CD8-positive, alpha-beta memory T cell (primary cell): ENCODE measurements around the gene TMEM9. TPM values are rescaled to one million over a fixed set of nuclear protein-coding genes. Genes with fewer than 3 reads are reported as not detected.

ENCODE experiments used
- CTCF ChIA-PET: fragments of 350-600 bp; sonication (Branson Sonifier 250); formaldehyde crosslinking; loops from one replicate; lab custom pipeline; 2021; ENCODE audit warnings: antibody characterized with exemption; lab: Charles Lee
- POLR2A ChIA-PET: fragments of 350-600 bp; sonication (Branson Sonifier 250); formaldehyde crosslinking; loops from one replicate; lab custom pipeline; 2021; ENCODE audit warnings: antibody characterized with exemption; lab: Charles Lee
- DNase-seq, 5 donors: peaks; one replicate each; pipeline versions ENCODE4 v3.0.0 to v3.0.0-alpha.2; 2020 to 2022; ENCODE audit warnings: mixed read lengths in 1 of 5
- H3K27ac ChIP-seq: one replicate; pipeline ENCODE4 v1.7.0; 2013; ENCODE audit warnings: low read depth, mild to moderate bottlenecking, low read length, moderate library complexity
- H3K27me3 ChIP-seq: 2 replicates; pipeline ENCODE4 v1.7.0; 2013; ENCODE audit warnings: low read length, mild to moderate bottlenecking; ENCODE audit not compliant: insufficient read depth, poor library complexity, severe bottlenecking
- H3K36me3 ChIP-seq: 2 replicates; pipeline ENCODE4 v1.7.0; 2013; ENCODE audit warnings: mild to moderate bottlenecking, low read length, moderate library complexity; ENCODE audit not compliant: insufficient read depth
- H3K4me1 ChIP-seq: 2 replicates; pipeline ENCODE4 v1.7.0; 2013; ENCODE audit warnings: mild to moderate bottlenecking, low read length, moderate library complexity; ENCODE audit not compliant: insufficient read depth
- H3K4me3 ChIP-seq: 2 replicates; pipeline ENCODE4 v1.7.0; 2013; ENCODE audit warnings: mild to moderate bottlenecking, low read length
- H3K9me3 ChIP-seq: 2 replicates; pipeline ENCODE4 v1.7.0; 2013; ENCODE audit warnings: mild to moderate bottlenecking, low read length
- H3K27ac Mint-ChIP-seq, 8 donors: one replicate each; pipeline ENCODE4 v1.8.0; 2020 to 2021; ENCODE audit warnings: mixed read lengths in 8 of 8, mild to moderate bottlenecking in 6 of 8, inconsistent platforms in 3 of 8, moderate library complexity in 3 of 8
- H3K27me3 Mint-ChIP-seq, 2 donors: one replicate each; pipeline ENCODE4 v1.8.0; 2020 to 2021; ENCODE audit warnings: mixed read lengths in 2 of 2, mild to moderate bottlenecking in 1 of 2, moderate library complexity in 1 of 2
- H3K36me3 Mint-ChIP-seq, 3 donors: one replicate each; pipeline ENCODE4 v1.8.0; 2020 to 2021; ENCODE audit warnings: mixed read lengths in 3 of 3, inconsistent platforms in 1 of 3, mild to moderate bottlenecking in 1 of 3
- H3K4me1 Mint-ChIP-seq, 3 donors: one replicate each; pipeline ENCODE4 v1.8.0; 2020 to 2021; ENCODE audit warnings: mixed read lengths in 3 of 3, inconsistent platforms in 1 of 3, mild to moderate bottlenecking in 1 of 3
- H3K4me3 Mint-ChIP-seq, 7 donors: one replicate each; pipeline ENCODE4 v1.8.0; 2020 to 2021; ENCODE audit warnings: mixed read lengths in 7 of 7, mild to moderate bottlenecking in 6 of 7, moderate library complexity in 4 of 7, inconsistent platforms in 2 of 7
- H3K9me3 Mint-ChIP-seq, 5 donors: one replicate each; pipeline ENCODE4 v1.8.0; 2020 to 2022; ENCODE audit warnings: mixed read lengths in 5 of 5, mild to moderate bottlenecking in 3 of 5, moderate library complexity in 2 of 5, inconsistent platforms in 1 of 5
- polyA plus RNA-seq: library from polyadenylated mRNA; unstranded; fragments of 300-500 nt; fragmentation: Illumina TruSeq; gene quantifications from one replicate; pipeline ENCODE4 v1.2.3, GENCODE V29; 2021
- total RNA-seq, 2 experiments: library from RNA; stranded (reverse); gene quantifications; one replicate each; pipeline ENCODE4 v1.2.3, GENCODE V29; 2021

Gene TMEM9
- total and polyA plus RNA-seq, 3 experiments from 2014 or later, result 16.3 to 32.8 (median 17.1) TPM

DNA sequence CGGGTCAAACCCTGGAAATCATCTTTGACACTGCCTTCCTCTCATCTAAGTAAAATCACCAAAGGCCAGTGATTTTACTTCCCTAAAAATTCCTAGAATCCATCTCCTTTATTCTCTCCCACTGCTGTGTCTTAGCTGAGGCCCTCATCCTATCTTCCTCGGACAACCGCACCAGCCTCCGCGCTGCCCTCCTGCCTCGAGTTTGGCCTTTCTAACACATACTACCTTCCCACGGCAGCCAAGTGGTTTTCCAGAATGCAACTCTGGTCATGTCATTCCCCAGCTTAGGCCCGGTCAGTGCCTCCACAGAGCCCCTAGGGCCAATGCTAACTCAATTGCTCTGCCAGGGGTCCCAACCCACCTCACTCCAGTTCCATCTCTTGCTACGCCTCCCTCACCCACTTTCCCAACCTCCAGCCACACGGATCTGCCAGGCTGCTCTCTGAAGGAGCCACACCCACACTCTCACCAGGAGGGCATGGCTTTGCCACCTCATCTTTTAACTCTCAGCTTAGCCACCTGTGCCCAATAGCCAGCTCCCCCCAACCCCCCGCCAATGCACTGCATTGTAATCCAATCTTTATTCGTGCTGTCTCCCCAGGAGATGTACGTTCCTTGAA, 6.8 kb downstream of the TMEM9 start:
- no peaks in the 10 kb centered on the region for H3K9me3 ChIP-seq
- H3K9me3 Mint-ChIP-seq, result no peaks in the 10 kb centered on the region
- peaks cover 0 to 2% of the 10 kb centered on the region in 2 donors for H3K27me3 Mint-ChIP-seq
- H3K36me3 Mint-ChIP-seq, result peaks cover 8 to 83% (median 27%) of the 10 kb centered on the region in 3 donors
- peaks cover 2% of the 10 kb centered on the region for H3K4me1 ChIP-seq
- ChIA-PET POLR2A (no interaction called here), CTCF (no interaction called here)
- no peaks in the 10 kb centered on the region for H3K27me3 ChIP-seq
- peaks cover 1 to 7% (median 2%) of the 10 kb centered on the region in 3 donors for H3K4me1 Mint-ChIP-seq
- no peak overlapping the region for H3K4me3 ChIP-seq
- H3K27ac Mint-ChIP-seq, result no peak overlapping the region
- DNase-seq, result peak in 1 of 5 donors; percentile 31
- no peak overlapping the region for H3K4me3 Mint-ChIP-seq
- H3K27ac ChIP-seq, result no peak overlapping the region
- peaks cover 12% of the 10 kb centered on the region for H3K36me3 ChIP-seq

DNA sequence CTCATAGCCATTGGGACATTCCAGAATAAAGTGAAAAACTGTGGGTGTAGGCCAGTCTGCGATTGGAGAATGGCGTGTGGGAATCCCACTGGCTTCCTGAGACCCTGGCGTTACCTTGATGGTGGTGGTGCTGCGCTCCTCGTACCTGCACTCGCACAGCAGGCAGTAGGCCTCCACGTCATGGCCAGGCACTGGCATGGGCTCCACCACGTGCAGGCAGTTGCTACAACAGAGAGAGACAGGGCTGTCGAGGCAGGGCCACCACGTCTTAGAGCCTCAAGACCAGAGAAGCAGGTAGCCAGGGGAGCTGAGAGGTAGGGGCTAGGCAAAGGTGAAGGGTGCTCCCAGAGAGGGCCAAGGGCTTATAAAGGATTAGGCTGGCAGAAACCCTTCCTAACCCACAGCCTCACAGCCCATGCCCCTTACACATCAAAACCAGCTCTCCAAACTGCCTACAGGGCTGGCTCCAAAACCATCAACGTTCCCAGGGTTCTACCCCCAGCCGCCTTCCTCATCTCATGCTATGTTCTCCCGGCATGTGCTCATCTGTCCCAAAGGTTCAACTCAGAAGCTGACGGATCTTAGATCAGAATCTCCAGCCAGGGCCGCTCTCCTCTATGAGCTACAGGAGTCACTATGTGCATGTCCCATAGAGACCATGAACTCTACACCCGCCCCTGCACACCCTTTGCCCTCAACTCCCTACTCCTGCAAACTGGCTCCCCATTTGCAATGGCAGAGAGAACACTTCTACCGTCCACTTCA, 7.5 kb downstream of the TMEM9 start:
- peaks cover 15% of the 10 kb centered on the region for H3K36me3 ChIP-seq
- H3K4me1 ChIP-seq, result no peaks in the 10 kb centered on the region
- H3K9me3 ChIP-seq, result no peaks in the 10 kb centered on the region
- Mint-ChIP-seq H3K36me3 (peaks cover 8 to 88% (median 31%) of the 10 kb centered on the region in 3 donors), H3K27me3 (peaks cover 0 to 2% of the 10 kb centered on the region in 2 donors), H3K27ac (no peak overlapping the region), H3K9me3 (no peaks in the 10 kb centered on the region), H3K4me1 (peaks cover 0 to 3% (median 0%) of the 10 kb centered on the region in 3 donors), H3K4me3 (no peak overlapping the region)
- H3K27me3 ChIP-seq, result no peaks in the 10 kb centered on the region
- ChIA-PET CTCF (no interaction called here), POLR2A (no interaction called here)
- H3K27ac ChIP-seq, result no peak overlapping the region
- peak in 1 of 5 donors; percentile 19 for DNase-seq
- H3K4me3 ChIP-seq, result no peak overlapping the region

DNA sequence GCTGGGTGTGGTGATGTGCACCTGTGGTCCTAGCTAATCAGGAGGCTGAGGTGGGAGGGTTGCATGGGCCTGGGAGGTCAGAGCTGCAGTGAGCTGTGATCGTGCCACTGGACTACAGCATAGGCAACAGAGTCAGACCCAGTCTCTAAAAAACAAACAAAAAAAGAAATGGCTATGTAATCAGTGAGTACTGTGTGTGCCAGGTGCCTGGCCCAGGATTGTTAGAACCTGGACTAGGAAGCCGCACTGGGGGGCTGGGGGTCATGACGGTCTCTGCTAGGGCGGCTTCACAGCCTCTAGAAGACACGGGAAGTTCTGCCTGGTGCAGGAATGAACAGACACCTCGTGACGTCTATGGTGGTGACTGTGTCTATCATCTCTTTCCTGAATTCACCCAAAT, 8.5 kb downstream of the TMEM9 start:
- no peak overlapping the region for H3K4me3 ChIP-seq
- no peaks in the 10 kb centered on the region for H3K4me1 ChIP-seq
- H3K27me3 Mint-ChIP-seq, result no peaks in the 10 kb centered on the region
- peaks cover 8 to 89% (median 28%) of the 10 kb centered on the region in 3 donors for H3K36me3 Mint-ChIP-seq
- no peaks in the 10 kb centered on the region for H3K27me3 ChIP-seq
- H3K36me3 ChIP-seq, result peaks cover 19% of the 10 kb centered on the region
- no peak overlapping the region for H3K27ac Mint-ChIP-seq
- ChIA-PET POLR2A (no interaction called here), CTCF (no interaction called here)
- no peaks in the 10 kb centered on the region for H3K4me1 Mint-ChIP-seq
- no peaks in the 10 kb centered on the region for H3K9me3 Mint-ChIP-seq
- no peak overlapping the region for H3K27ac ChIP-seq
- no peak for DNase-seq
- no peaks in the 10 kb centered on the region for H3K9me3 ChIP-seq
- H3K4me3 Mint-ChIP-seq, result no peak overlapping the region

DNA sequence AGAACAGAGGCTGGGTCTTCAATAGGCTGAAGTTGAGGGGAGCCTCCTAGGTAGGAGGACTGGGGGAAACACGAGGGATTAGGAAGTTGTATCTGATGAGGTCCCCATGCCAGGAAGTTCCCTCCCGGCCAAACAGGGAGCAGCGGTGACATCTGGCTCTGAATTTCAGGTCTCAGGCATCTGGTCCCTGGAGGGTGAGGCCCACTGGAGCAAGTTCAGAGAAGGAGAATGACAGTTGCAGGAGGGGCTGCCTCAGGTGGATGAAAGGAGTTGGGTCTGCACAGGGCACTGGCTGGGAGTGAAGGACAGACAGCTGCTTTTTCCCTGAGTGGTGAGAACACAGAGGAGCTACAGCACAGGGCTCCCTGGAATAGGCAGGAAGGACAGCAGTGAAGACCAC, 9.1 kb downstream of the TMEM9 start:
- Histone ChIP-seq H3K36me3 (peaks cover 19% of the 10 kb centered on the region), H3K27ac (no peak overlapping the region), H3K9me3 (no peaks in the 10 kb centered on the region), H3K27me3 (no peaks in the 10 kb centered on the region), H3K4me3 (no peak overlapping the region), H3K4me1 (no peaks in the 10 kb centered on the region)
- no peak overlapping the region for H3K4me3 Mint-ChIP-seq
- H3K4me1 Mint-ChIP-seq, result no peaks in the 10 kb centered on the region
- DNase-seq, result peak in 1 of 5 donors; percentile 38
- POLR2A ChIA-PET, result no interaction called here
- H3K27ac Mint-ChIP-seq, result peak overlapping the region in 1 of 8 donors; percentile 11
- no peaks in the 10 kb centered on the region for H3K27me3 Mint-ChIP-seq
- peaks cover 8 to 90% (median 27%) of the 10 kb centered on the region in 3 donors for H3K36me3 Mint-ChIP-seq
- CTCF ChIA-PET, result no interaction called here
- H3K9me3 Mint-ChIP-seq, result no peaks in the 10 kb centered on the region

DNA sequence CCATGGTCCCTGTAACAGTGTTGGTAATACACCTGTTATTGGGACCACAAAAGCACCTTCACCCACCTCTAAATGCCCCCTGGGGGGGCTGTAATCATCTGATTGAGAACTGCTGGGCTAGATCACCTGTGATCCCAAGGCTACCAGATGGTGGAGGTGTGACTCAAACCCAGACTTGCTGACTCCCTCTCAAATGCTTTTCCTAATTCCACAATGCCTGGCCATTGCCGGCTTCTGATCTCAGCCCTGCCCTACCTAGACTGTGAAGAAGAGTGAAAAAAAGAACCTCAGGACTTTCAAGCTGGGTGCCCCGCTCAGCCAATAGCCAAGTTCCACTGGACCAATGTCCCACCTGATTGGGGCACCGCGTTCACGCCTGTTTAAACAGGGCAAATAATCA, 9.6 kb downstream of the TMEM9 start:
- ChIA-PET CTCF (no interaction called here), POLR2A (no interaction called here)
- Mint-ChIP-seq H3K27me3 (no peaks in the 10 kb centered on the region), H3K4me1 (no peaks in the 10 kb centered on the region), H3K36me3 (peaks cover 8 to 90% (median 27%) of the 10 kb centered on the region in 3 donors), H3K9me3 (no peaks in the 10 kb centered on the region), H3K27ac (peak overlapping the region in 1 of 8 donors; percentile 11), H3K4me3 (no peak overlapping the region)
- H3K27ac ChIP-seq, result no peak overlapping the region
- no peaks in the 10 kb centered on the region for H3K27me3 ChIP-seq
- peaks cover 19% of the 10 kb centered on the region for H3K36me3 ChIP-seq
- H3K9me3 ChIP-seq, result no peaks in the 10 kb centered on the region
- H3K4me1 ChIP-seq, result no peaks in the 10 kb centered on the region
- DNase-seq, result no peak
- H3K4me3 ChIP-seq, result no peak overlapping the region

DNA sequence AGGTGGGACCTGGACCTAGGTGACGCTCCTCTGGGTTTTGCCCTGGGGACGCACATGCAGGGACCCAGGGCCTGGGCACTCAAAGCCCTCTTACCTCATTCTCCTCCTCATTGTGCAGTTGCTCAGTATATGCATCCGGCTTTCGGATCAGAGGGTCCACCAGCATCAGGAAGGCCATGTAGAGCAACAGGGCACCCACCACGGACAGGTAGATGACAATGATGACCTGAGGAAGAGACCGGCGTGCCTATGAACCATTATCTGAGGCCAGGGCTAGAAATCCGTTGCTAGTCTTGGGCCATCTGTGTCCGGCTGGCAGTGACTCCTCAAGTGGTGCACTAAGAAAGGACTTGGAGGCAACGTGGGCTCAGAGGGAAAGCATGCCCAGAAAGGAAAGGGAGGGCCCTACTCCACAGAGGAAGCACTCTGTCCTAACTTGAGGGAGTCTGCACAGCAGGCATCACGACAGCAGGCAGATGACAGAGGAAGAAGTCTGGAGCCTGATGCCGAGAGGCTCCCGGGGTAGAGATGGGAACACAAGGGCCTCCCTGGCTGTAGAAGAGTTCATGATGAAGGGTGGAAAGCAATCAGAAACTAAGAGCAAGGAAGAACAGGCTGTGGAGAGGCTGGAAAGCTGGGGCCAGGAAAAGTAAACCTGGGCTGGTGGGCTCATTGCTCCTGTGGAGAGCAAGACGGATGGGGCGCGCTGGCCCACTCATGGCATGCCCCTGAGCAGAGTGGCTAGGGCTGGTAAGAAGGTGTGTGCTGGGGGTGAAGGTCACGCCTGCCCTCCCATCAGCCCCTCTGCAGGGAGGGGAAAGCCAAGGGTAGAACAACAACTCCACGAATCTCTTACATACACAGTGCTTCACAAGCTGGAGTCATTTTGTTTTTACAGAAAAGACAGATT, 10.3 kb downstream of the TMEM9 start:
- H3K27ac Mint-ChIP-seq, result peak overlapping the region in 2 of 8 donors; percentile 51
- CTCF ChIA-PET, result no interaction called here

DNA sequence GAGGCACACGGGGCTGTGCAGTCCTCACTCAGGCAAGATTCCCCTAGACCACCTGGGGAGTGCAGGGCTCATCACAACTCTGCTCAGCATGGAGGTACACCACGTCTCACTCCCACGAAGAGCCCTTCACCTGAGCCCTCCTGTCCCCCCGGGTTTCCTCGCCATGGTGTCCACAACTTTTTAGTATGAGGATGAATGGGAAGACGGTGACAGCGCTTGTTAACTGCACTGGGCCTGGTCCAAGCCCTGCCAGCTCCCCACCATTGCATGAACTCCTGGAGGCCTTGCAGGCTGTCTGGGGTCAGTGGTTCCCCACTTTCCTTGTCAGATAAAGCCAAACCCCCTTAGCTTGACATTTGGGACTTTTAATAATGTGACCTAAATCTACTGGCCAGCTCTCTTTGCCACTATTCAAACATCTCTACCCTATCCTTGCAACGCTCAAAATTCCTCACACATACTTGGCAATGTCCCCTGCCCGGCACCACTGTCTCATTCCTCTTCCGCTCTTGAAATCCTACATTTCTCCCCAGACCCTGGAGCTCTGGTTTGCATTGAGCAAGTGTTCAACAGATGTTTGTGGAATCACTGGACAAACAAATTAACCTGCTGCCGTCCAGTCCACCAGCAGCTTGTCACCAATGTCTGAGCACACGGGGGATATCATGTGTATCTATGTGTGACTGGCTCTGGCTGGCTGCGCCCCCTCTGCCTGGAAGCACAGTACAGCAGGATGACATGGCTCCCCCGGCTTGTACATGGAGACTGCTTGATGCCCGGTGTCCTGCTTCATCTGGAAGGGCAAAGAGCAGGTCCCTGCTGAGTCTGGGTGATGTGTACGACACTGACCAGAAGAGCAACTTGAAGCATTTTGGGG, 11.2 kb downstream of the TMEM9 start:
- peaks cover 8 to 88% (median 29%) of the 10 kb centered on the region in 3 donors for H3K36me3 Mint-ChIP-seq
- H3K36me3 ChIP-seq, result peaks cover 14% of the 10 kb centered on the region
- H3K27ac Mint-ChIP-seq, result no peak overlapping the region
- H3K27me3 ChIP-seq, result no peaks in the 10 kb centered on the region
- no peaks in the 10 kb centered on the region for H3K4me1 Mint-ChIP-seq
- no peaks in the 10 kb centered on the region for H3K4me1 ChIP-seq
- H3K4me3 Mint-ChIP-seq, result no peak overlapping the region
- CTCF ChIA-PET, result interaction anchor here (0.6 kb wide), 1 partner anchor 28 kb away, joined by 3 read pairs; no protein-coding TSS in a partner anchor
- no peaks in the 10 kb centered on the region for H3K9me3 ChIP-seq
- H3K27ac ChIP-seq, result no peak overlapping the region
- H3K4me3 ChIP-seq, result no peak overlapping the region
- DNase-seq, result peak in 1 of 5 donors; percentile 33
- no peaks in the 10 kb centered on the region for H3K9me3 Mint-ChIP-seq
- H3K27me3 Mint-ChIP-seq, result no peaks in the 10 kb centered on the region
- POLR2A ChIA-PET, result no interaction called here

More for the DNA sequence above, 10.3 kb downstream of the TMEM9 start:
- no peaks in the 10 kb centered on the region for H3K27me3 ChIP-seq
- H3K27me3 Mint-ChIP-seq, result no peaks in the 10 kb centered on the region
- H3K4me1 ChIP-seq, result no peaks in the 10 kb centered on the region
- H3K27ac ChIP-seq, result no peak overlapping the region
- no peaks in the 10 kb centered on the region for H3K9me3 ChIP-seq
- peaks cover 8 to 89% (median 27%) of the 10 kb centered on the region in 3 donors for H3K36me3 Mint-ChIP-seq
- H3K4me3 Mint-ChIP-seq, result no peak overlapping the region
- no peaks in the 10 kb centered on the region for H3K4me1 Mint-ChIP-seq
- POLR2A ChIA-PET, result no interaction called here
- no peak overlapping the region for H3K4me3 ChIP-seq
- H3K36me3 ChIP-seq, result peaks cover 17% of the 10 kb centered on the region
- DNase-seq, result peak in 1 of 5 donors; percentile 38
- no peaks in the 10 kb centered on the region for H3K9me3 Mint-ChIP-seq
